ENCODE data around the gene EIF6.

Gene EIF6

GRCh38 chr20:35303735-35304491, 19.3 kb upstream of the EIF6 start:
- FAIRE-seq (peak; percentile 84), DNase-seq (ENCODE audit: insufficient read length, low spot score) (peak; percentile 74)
- no peak for TF ChIP-seq TAF1 (IDR thresholded peaks at IDR 0.05; ENCODE audit: low read depth, low read length)
- no peak for TF ChIP-seq PAX5 (IDR thresholded peaks at IDR 0.05; ENCODE audit: insufficient read depth, low read length, severe bottlenecking)
- TF ChIP-seq POU2F2 (IDR thresholded peaks at IDR 0.05; ENCODE audit: low read depth, low read length) = no peak
- no peak for TF ChIP-seq POLR2A (IDR thresholded peaks at IDR 0.05; ENCODE audit: low read depth, low read length)
- TF ChIP-seq POLR2AphosphoS5 (IDR thresholded peaks at IDR 0.05; ENCODE audit: low read depth, low read length) = no peak
- TF ChIP-seq SPI1 (IDR thresholded peaks at IDR 0.05; ENCODE audit: low read depth, low read length) = no peak

DNA sequence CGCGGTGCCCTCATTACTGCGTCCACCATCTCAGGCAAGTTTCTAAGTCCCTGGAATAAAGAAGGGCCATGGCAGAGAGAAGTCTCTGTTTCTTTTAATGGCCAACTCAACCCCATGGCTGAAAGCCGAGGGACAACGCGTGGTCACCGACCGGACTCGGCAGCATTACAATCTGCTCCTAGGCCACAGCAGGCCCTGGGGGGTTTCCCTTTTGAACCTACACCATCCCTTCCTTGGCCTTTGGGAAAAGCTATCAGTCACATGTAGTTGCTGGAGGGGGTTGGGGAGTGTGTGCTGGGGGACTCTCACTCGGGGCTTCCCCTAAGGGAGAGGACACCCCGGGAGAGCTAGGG, 18.8 kb upstream of the EIF6 start:
- no peak for FAIRE-seq
- no peak for TF ChIP-seq POLR2AphosphoS5 (IDR thresholded peaks at IDR 0.05; ENCODE audit: low read depth, low read length)
- DNase-seq (ENCODE audit: insufficient read length, low spot score) = no peak

DNA sequence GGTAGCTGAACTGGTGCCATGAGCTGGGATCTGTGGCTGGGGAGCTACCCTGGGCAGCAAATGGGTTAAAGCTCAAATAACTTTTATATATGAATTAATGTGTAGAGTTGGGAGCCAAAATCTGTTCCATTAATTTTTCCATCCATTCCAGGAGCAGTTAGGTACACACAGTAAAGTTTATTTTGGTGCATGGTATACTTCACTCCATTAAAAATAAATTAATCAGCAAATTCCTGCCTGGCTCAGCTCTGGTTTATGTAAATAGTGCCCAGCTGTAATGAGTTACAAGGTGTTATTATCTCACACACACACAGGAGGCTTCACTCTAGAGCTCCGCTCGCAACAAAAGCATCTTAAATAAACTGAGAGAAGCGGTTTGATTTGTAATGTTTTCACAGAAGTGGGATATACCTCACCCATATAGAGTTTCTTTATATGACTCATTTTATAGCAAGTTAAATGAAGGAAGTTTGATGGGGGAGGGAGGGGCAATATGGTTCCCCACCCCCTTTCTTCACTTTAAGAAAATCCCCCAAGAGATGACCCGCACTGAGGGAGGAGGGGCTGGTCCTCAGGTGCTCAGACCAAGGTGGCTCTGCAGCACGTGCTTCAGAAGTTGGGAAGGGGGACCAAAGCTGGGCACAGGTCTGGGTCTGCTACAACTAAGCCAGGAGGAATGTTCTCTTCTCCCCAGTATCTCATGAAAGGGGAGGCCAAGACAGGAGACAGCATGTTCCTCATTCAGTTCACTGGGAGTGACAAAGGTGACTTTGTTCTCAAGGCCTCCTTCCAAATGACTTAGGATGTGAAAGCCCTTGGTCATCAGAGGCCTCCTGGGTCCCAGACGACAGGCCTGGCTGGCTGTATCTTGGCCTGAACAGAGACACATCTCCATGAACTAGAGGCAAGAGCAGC, 18.1 kb upstream of the EIF6 start:
- DNase-seq (ENCODE audit: insufficient read length, low spot score) = no peak
- no peak for FAIRE-seq
- TF ChIP-seq PAX5 (IDR thresholded peaks at IDR 0.05; ENCODE audit: insufficient read depth, low read length, severe bottlenecking) (no peak), TAF1 (IDR thresholded peaks at IDR 0.05; ENCODE audit: low read depth, low read length) (no peak), POU2F2 (IDR thresholded peaks at IDR 0.05; ENCODE audit: low read depth, low read length) (no peak), POLR2A (IDR thresholded peaks at IDR 0.05; ENCODE audit: low read depth, low read length) (no peak), SPI1 (IDR thresholded peaks at IDR 0.05; ENCODE audit: low read depth, low read length) (no peak), POLR2AphosphoS5 (IDR thresholded peaks at IDR 0.05; ENCODE audit: low read depth, low read length) (no peak)

GRCh38 chr20:35301426-35301825, 16.9 kb upstream of the EIF6 start:
- FAIRE-seq (no peak), DNase-seq (ENCODE audit: insufficient read length, low spot score) (no peak)
- no peak for TF ChIP-seq POU2F2 (IDR thresholded peaks at IDR 0.05; ENCODE audit: low read depth, low read length)
- no peak for TF ChIP-seq PAX5 (IDR thresholded peaks at IDR 0.05; ENCODE audit: insufficient read depth, low read length, severe bottlenecking)
- TF ChIP-seq TAF1 (IDR thresholded peaks at IDR 0.05; ENCODE audit: low read depth, low read length) = no peak
- no peak for TF ChIP-seq POLR2AphosphoS5 (IDR thresholded peaks at IDR 0.05; ENCODE audit: low read depth, low read length)
- no peak for TF ChIP-seq SPI1 (IDR thresholded peaks at IDR 0.05; ENCODE audit: low read depth, low read length)
- no peak for TF ChIP-seq POLR2A (IDR thresholded peaks at IDR 0.05; ENCODE audit: low read depth, low read length)

- FAIRE-seq (no peak), DNase-seq (ENCODE audit: insufficient read length, low spot score) (no peak)
- TF ChIP-seq POU2F2 (IDR thresholded peaks at IDR 0.05; ENCODE audit: low read depth, low read length) = no peak
- no peak for TF ChIP-seq TAF1 (IDR thresholded peaks at IDR 0.05; ENCODE audit: low read depth, low read length)
- TF ChIP-seq POLR2A (IDR thresholded peaks at IDR 0.05; ENCODE audit: low read depth, low read length) = no peak
- TF ChIP-seq POLR2AphosphoS5 (IDR thresholded peaks at IDR 0.05; ENCODE audit: low read depth, low read length) = no peak
- TF ChIP-seq SPI1 (IDR thresholded peaks at IDR 0.05; ENCODE audit: low read depth, low read length) = no peak
- TF ChIP-seq PAX5 (IDR thresholded peaks at IDR 0.05; ENCODE audit: insufficient read depth, low read length, severe bottlenecking) = no peak
Measured at GRCh38 chr20:35300469-35301262, 16.1 kb upstream of the EIF6 start.

DNA sequence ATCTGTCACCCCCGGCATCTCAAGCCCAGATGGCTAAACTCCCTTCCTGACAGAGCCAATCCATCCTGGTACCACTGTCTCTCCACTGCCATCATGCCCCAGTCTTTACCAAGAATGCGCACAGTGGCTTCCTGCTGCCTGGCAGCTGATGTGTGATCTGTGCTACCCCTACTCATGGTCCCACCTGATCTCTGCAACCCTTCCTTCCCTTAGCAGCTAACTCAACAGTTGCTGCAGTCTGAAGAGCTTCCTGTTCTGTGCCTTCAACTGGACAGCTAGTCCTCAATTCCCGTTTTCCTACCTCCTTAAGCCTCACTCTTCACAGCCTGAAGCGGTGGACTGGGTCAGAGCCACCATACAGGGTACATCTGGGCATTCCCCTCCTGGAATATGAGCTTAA, 15.2 kb upstream of the EIF6 start:
- FAIRE-seq (no peak), DNase-seq (ENCODE audit: insufficient read length, low spot score) (no peak)
- TF ChIP-seq POLR2A (IDR thresholded peaks at IDR 0.05; ENCODE audit: low read depth, low read length) = no peak
- TF ChIP-seq TAF1 (IDR thresholded peaks at IDR 0.05; ENCODE audit: low read depth, low read length) = no peak
- no peak for TF ChIP-seq PAX5 (IDR thresholded peaks at IDR 0.05; ENCODE audit: insufficient read depth, low read length, severe bottlenecking)
- TF ChIP-seq POU2F2 (IDR thresholded peaks at IDR 0.05; ENCODE audit: low read depth, low read length) = no peak
- TF ChIP-seq SPI1 (IDR thresholded peaks at IDR 0.05; ENCODE audit: low read depth, low read length) = no peak
- no peak for TF ChIP-seq POLR2AphosphoS5 (IDR thresholded peaks at IDR 0.05; ENCODE audit: low read depth, low read length)

GRCh38 chr20:35298264-35298663, 13.7 kb upstream of the EIF6 start:
- DNase-seq (ENCODE audit: insufficient read length, low spot score) (no peak), FAIRE-seq (no peak)
- no peak for TF ChIP-seq POLR2A (IDR thresholded peaks at IDR 0.05; ENCODE audit: low read depth, low read length)
- TF ChIP-seq TAF1 (IDR thresholded peaks at IDR 0.05; ENCODE audit: low read depth, low read length) = no peak
- no peak for TF ChIP-seq SPI1 (IDR thresholded peaks at IDR 0.05; ENCODE audit: low read depth, low read length)
- no peak for TF ChIP-seq PAX5 (IDR thresholded peaks at IDR 0.05; ENCODE audit: insufficient read depth, low read length, severe bottlenecking)
- TF ChIP-seq POLR2AphosphoS5 (IDR thresholded peaks at IDR 0.05; ENCODE audit: low read depth, low read length) = no peak
- no peak for TF ChIP-seq POU2F2 (IDR thresholded peaks at IDR 0.05; ENCODE audit: low read depth, low read length)

DNA sequence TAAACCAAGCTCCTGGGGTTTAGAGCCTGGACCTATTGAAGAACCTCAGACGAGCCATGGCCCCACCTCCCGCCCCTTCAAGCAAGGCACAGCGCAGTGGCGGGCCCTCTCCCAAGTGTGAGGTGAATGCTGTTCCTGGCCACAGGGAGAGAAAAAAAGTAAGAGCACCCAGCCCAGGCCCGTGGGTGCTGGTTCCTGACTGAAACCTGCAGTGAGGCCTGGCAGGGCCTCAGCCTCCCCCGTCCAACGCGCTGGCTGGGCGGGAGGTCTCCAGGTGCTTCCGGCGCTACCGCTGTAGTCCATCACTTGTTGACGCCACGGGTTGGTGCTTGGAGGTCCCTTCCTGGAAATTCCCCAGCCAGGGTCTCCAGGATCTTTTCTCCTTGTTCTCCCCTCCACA, 13.2 kb upstream of the EIF6 start:
- no peak for TF ChIP-seq PAX5 (IDR thresholded peaks at IDR 0.05; ENCODE audit: insufficient read depth, low read length, severe bottlenecking)
- FAIRE-seq = no peak
- DNase-seq (ENCODE audit: insufficient read length, low spot score) = no peak

- DNase-seq (ENCODE audit: insufficient read length, low spot score) (no peak), FAIRE-seq (no peak)
- TF ChIP-seq POLR2AphosphoS5 (IDR thresholded peaks at IDR 0.05; ENCODE audit: low read depth, low read length) (no peak), PAX5 (IDR thresholded peaks at IDR 0.05; ENCODE audit: insufficient read depth, low read length, severe bottlenecking) (no peak), POLR2A (IDR thresholded peaks at IDR 0.05; ENCODE audit: low read depth, low read length) (no peak), TAF1 (IDR thresholded peaks at IDR 0.05; ENCODE audit: low read depth, low read length) (no peak), POU2F2 (IDR thresholded peaks at IDR 0.05; ENCODE audit: low read depth, low read length) (no peak), SPI1 (IDR thresholded peaks at IDR 0.05; ENCODE audit: low read depth, low read length) (no peak)
Measured at GRCh38 chr20:35297155-35297554, 12.6 kb upstream of the EIF6 start.

Data from GM12891 (cell line).